H9 (cell line): Measurements from ENCODE around the gene UFSP1. TPM values are rescaled to one million over a fixed set of nuclear protein-coding genes. Genes with fewer than 3 reads are reported as not detected.
A peak's percentile ranks its signal among the peaks of the same experiment; 100 is the strongest.

ENCODE experiments used
- DNase-seq: peaks from one replicate; pipeline ENCODE4 v3.0.0-alpha.2; 2017
- H2AFZ ChIP-seq: one replicate; pipeline ENCODE4 v1.6.1; 2013; ENCODE audit warnings: mild to moderate bottlenecking, low read length, control low read depth, moderate library complexity
- H2AK5ac ChIP-seq: 2 replicates; pipeline ENCODE4 v1.6.1; 2013; ENCODE audit warnings: low read length, control low read depth, mixed read lengths; ENCODE audit not compliant: insufficient read length
- H2BK120ac ChIP-seq: one replicate; pipeline ENCODE4 v1.6.1; 2013; ENCODE audit warnings: low read depth, mild to moderate bottlenecking, low read length, control low read depth, inconsistent platforms; ENCODE audit not compliant: poor library complexity, severe bottlenecking
- H2BK12ac ChIP-seq: 2 replicates; pipeline ENCODE4 v1.6.1; 2013; ENCODE audit warnings: low read length, control low read depth, mixed read lengths, low read depth; ENCODE audit not compliant: insufficient read length
- H2BK15ac ChIP-seq: 2 replicates; pipeline ENCODE4 v1.6.1; 2013; ENCODE audit warnings: low read depth, low read length, control low read depth
- H2BK20ac ChIP-seq: one replicate; pipeline ENCODE4 v1.6.1; 2013; ENCODE audit warnings: low read depth, mild to moderate bottlenecking, low read length, control low read depth, inconsistent platforms; ENCODE audit not compliant: poor library complexity, severe bottlenecking
- H2BK5ac ChIP-seq: 2 replicates; pipeline ENCODE4 v1.6.1; 2013; ENCODE audit warnings: low read length, control low read depth, mixed read lengths; ENCODE audit not compliant: insufficient read length
- H3K14ac ChIP-seq: 2 replicates; pipeline ENCODE4 v1.6.1; 2013; ENCODE audit warnings: low read length, control low read depth; ENCODE audit not compliant: insufficient read depth
- H3K18ac ChIP-seq: 2 replicates; pipeline ENCODE4 v1.6.1; 2013; ENCODE audit warnings: low read depth, mild to moderate bottlenecking, mixed read lengths, low read length, control low read depth; ENCODE audit not compliant: insufficient read length
- H3K23ac ChIP-seq: 2 replicates; pipeline ENCODE4 v1.6.1; 2013; ENCODE audit warnings: low read length, control low read depth, mixed read lengths, low read depth; ENCODE audit not compliant: insufficient read length
- H3K23me2 ChIP-seq: 2 replicates; pipeline ENCODE4 v1.6.1; 2013; ENCODE audit warnings: low read depth, mild to moderate bottlenecking, mixed read lengths, low read length, control low read depth; ENCODE audit not compliant: insufficient read length, poor library complexity, severe bottlenecking
- H3K27ac ChIP-seq: 2 replicates; pipeline ENCODE4 v1.5.1; 2013; ENCODE audit warnings: low read length, control low read depth, mixed read lengths, low read depth; ENCODE audit not compliant: insufficient read length
- H3K27me3 ChIP-seq: 2 replicates; pipeline ENCODE4 v1.6.1; 2013; ENCODE audit warnings: low read length, control low read depth, inconsistent platforms; ENCODE audit not compliant: insufficient read depth
- H3K4ac ChIP-seq: 2 replicates; pipeline ENCODE4 v1.6.1; 2013; ENCODE audit warnings: low read depth, mild to moderate bottlenecking, control low read depth, inconsistent platforms, low read length, moderate library complexity
- H3K4me1 ChIP-seq: 2 replicates; pipeline ENCODE4 v1.6.1; 2013; ENCODE audit warnings: low read length, control low read depth, inconsistent platforms; ENCODE audit not compliant: insufficient read depth
- H3K4me2 ChIP-seq: 2 replicates; pipeline ENCODE4 v1.6.1; 2013; ENCODE audit warnings: low read length, control low read depth, mixed read lengths; ENCODE audit not compliant: insufficient read length, insufficient read depth
- H3K56ac ChIP-seq: 2 replicates; pipeline ENCODE4 v1.6.1; 2013; ENCODE audit warnings: low read depth, mild to moderate bottlenecking, mixed read lengths, low read length, control low read depth; ENCODE audit not compliant: insufficient read length
- H3K79me1 ChIP-seq: 2 replicates; pipeline ENCODE4 v1.6.1; 2013; ENCODE audit warnings: low read depth, mild to moderate bottlenecking, moderate library complexity, low read length, control low read depth, inconsistent platforms; ENCODE audit not compliant: insufficient read depth, poor library complexity, severe bottlenecking
- H3K79me2 ChIP-seq: 2 replicates; pipeline ENCODE4 v1.6.1; 2013; ENCODE audit warnings: low read length, control low read depth, inconsistent platforms; ENCODE audit not compliant: insufficient read depth
- H3K9ac ChIP-seq: 2 replicates; pipeline ENCODE4 v1.6.1; 2013; ENCODE audit warnings: low read length, control low read depth, mixed read lengths; ENCODE audit not compliant: insufficient read length; ENCODE audit errors: extremely low read depth
- H3K9me3 ChIP-seq: one replicate; pipeline ENCODE4 v1.6.1; 2013; ENCODE audit warnings: low read depth, low read length, inconsistent platforms; ENCODE audit not compliant: control insufficient read depth
- H3T11ph ChIP-seq: one replicate; pipeline ENCODE4 v1.6.1; 2013; ENCODE audit warnings: mild to moderate bottlenecking, low read length, control low read depth, inconsistent platforms
- H4K20me1 ChIP-seq: one replicate; pipeline ENCODE4 v1.6.1; 2013; ENCODE audit not compliant: control insufficient read depth, insufficient read length, insufficient read depth
- H4K5ac ChIP-seq: 2 replicates; pipeline ENCODE4 v1.6.1; 2013; ENCODE audit warnings: low read depth, mild to moderate bottlenecking, mixed read lengths, low read length, control low read depth; ENCODE audit not compliant: insufficient read length
- H4K8ac ChIP-seq: replicated peaks from 2 replicates; pipeline ENCODE4 v1.6.1; 2013; ENCODE audit warnings: low read length, control low read depth, mixed read lengths, low read depth; ENCODE audit not compliant: insufficient read length
- H4K91ac ChIP-seq: 2 replicates; pipeline ENCODE4 v1.6.1; 2013; ENCODE audit warnings: low read depth, mild to moderate bottlenecking, moderate library complexity, mixed read lengths, low read length, control low read depth; ENCODE audit not compliant: insufficient read length
- H3K27ac Mint-ChIP-seq, 3 experiments: 2 replicates in 2 of 3; 3 replicates in 1 of 3; pipeline ENCODE4 v1.8.0; 2020 to 2021; ENCODE audit warnings: mixed read lengths in 3 of 3, mild to moderate bottlenecking in 1 of 3, moderate library complexity in 1 of 3
- H3K27me3 Mint-ChIP-seq: 2 replicates; pipeline ENCODE4 v1.8.0; 2021; ENCODE audit warnings: low read depth, mild to moderate bottlenecking, moderate library complexity, mixed read lengths
- H3K36me3 Mint-ChIP-seq, 3 experiments: 2 replicates in 2 of 3; 3 replicates in 1 of 3; pipeline ENCODE4 v1.8.0; 2020 to 2021; ENCODE audit warnings: low read depth in 3 of 3, mixed read lengths in 3 of 3; ENCODE audit not compliant: insufficient read depth in 1 of 3
- H3K4me1 Mint-ChIP-seq, 2 experiments: 2 replicates each; pipeline ENCODE4 v1.8.0; 2020; ENCODE audit warnings: mixed read lengths in 2 of 2
- H3K4me3 Mint-ChIP-seq, 2 experiments: 2 replicates in 1 of 2; 3 replicates in 1 of 2; pipeline ENCODE4 v1.8.0; 2020 to 2021; ENCODE audit warnings: mild to moderate bottlenecking in 2 of 2, mixed read lengths in 2 of 2, moderate library complexity in 1 of 2
- H3K9me3 Mint-ChIP-seq, 2 experiments: 2 replicates in 1 of 2; 3 replicates in 1 of 2; pipeline ENCODE4 v1.8.0; 2020; ENCODE audit warnings: mild to moderate bottlenecking in 2 of 2, mixed read lengths in 2 of 2, moderate library complexity in 1 of 2
- WGBS: extraction: QIAGEN DNeasy Blood & Tissue Kit; methylation state at CpG from one replicate; pipeline ENCODE4 v1.1.7; 2013; ENCODE audit warnings: missing lambda C conversion rate, low lambda C conversion rate, mixed read lengths; ENCODE audit not compliant: insufficient read length; ENCODE audit errors: extremely low coverage; 5-methylcytosine and 5-hydroxymethylcytosine counted together
- total RNA-seq: library from RNA; stranded (reverse); gene quantifications from 2 replicates; pipeline ENCODE4 v1.2.1, GENCODE V29; 2021
- TF ChIP-seq, protein P1 (sequence below): fragments of 200-600 bp; sonication (generic); conservative IDR thresholded peaks from 3 replicates; pipeline ENCODE4 v1.8.0; 2021; ENCODE audit warnings: antibody characterized with exemption, mild to moderate bottlenecking

The UFSP1 gene
- total RNA-seq, 1 experiment from 2014 or later: 4.3 TPM

- Histone ChIP-seq H3K18ac (no peak overlapping the region), H3K56ac (no peak overlapping the region), H4K20me1 (no peaks in the 10 kb centered on the region), H2AK5ac (no peak overlapping the region), H2BK12ac (no peak overlapping the region), H3K4me2 (no peak overlapping the region), H3K9ac (no peak overlapping the region), H4K5ac (no peak overlapping the region), H3K23me2 (peaks cover 4% of the 10 kb centered on the region), H4K91ac (no peak overlapping the region), H3K79me2 (peaks cover 33% of the 10 kb centered on the region; the same call in 1 of the 2 replicates), H2BK15ac (no peak overlapping the region), H3K79me1 (peaks cover 6% of the 10 kb centered on the region), H3K23ac (no peak overlapping the region), H4K8ac (no peak overlapping the region), H2BK20ac (no peak overlapping the region), H3K4ac (no peak overlapping the region), H2AFZ (no peak overlapping the region), H3K4me1 (no peaks in the 10 kb centered on the region; the same call in 1 of the 2 replicates), H3K9me3 (no peaks in the 10 kb centered on the region), H2BK5ac (no peak overlapping the region), H3K14ac (no peak overlapping the region), H3K27ac (no peak overlapping the region), H3K27me3 (no peaks in the 10 kb centered on the region), H3T11ph (no peak overlapping the region), H2BK120ac (no peak overlapping the region)
- no peak for DNase-seq
- no peaks in the 10 kb centered on the region for H3K9me3 Mint-ChIP-seq
- TF ChIP-seq, protein P1, sequence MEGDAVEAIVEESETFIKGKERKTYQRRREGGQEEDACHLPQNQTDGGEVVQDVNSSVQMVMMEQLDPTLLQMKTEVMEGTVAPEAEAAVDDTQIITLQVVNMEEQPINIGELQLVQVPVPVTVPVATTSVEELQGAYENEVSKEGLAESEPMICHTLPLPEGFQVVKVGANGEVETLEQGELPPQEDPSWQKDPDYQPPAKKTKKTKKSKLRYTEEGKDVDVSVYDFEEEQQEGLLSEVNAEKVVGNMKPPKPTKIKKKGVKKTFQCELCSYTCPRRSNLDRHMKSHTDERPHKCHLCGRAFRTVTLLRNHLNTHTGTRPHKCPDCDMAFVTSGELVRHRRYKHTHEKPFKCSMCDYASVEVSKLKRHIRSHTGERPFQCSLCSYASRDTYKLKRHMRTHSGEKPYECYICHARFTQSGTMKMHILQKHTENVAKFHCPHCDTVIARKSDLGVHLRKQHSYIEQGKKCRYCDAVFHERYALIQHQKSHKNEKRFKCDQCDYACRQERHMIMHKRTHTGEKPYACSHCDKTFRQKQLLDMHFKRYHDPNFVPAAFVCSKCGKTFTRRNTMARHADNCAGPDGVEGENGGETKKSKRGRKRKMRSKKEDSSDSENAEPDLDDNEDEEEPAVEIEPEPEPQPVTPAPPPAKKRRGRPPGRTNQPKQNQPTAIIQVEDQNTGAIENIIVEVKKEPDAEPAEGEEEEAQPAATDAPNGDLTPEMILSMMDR: no peak
- peak overlapping the region in 1 of 2 experiments; percentile 56; a peak in 1 of 5 replicates for H3K4me3 Mint-ChIP-seq
- peaks cover 22 to 36% of the 10 kb centered on the region in 2 experiments for H3K4me1 Mint-ChIP-seq
- H3K27ac Mint-ChIP-seq: peak overlapping the region; percentile 78 to 88 (median 82); a peak in 5 of 7 replicates
- no peaks in the 10 kb centered on the region; the same call in 1 of the 2 replicates for H3K27me3 Mint-ChIP-seq
- peaks cover 75 to 95% (median 93%) of the 10 kb centered on the region in 3 experiments for H3K36me3 Mint-ChIP-seq
- WGBS: no CpG with 5 or more reads among the region's 7 CpGs
Measured at GRCh38 chr7:100880645-100881044, 8.9 kb downstream of the UFSP1 start.
